ENCODE measurements around the gene ARHGAP45.

- TF ChIP-seq CTCF (IDR thresholded peaks at IDR 0.05; ENCODE audit: insufficient read depth, low read depth, low read length): no peak
- TF ChIP-seq EZH2 (IDR thresholded peaks at IDR 0.05; ENCODE audit: insufficient read depth, low read length): no peak
Observed at GRCh38 chr19:1097810-1098176, 30.8 kb downstream of the ARHGAP45 start.

Data from astrocyte (in vitro differentiated cells and primary cell).